Activated CD4-positive, alpha-beta T cell treated with anti-CD3 and anti-CD28 coated beads, Interleukin-2, amount 50 U/mL, for 4 hours (primary cell): ENCODE measurements around the gene RIC1.
"Not testable (repeated sequence)": the region's sequence is repeated elsewhere in the genome, so short reads cannot be mapped to it uniquely, and the experiment has no call there.

Experiments used
- DNase-seq, 2 experiments: peaks; one replicate each; pipeline ENCODE4 v3.0.0-alpha.2; 2020

The RIC1 gene

DNA sequence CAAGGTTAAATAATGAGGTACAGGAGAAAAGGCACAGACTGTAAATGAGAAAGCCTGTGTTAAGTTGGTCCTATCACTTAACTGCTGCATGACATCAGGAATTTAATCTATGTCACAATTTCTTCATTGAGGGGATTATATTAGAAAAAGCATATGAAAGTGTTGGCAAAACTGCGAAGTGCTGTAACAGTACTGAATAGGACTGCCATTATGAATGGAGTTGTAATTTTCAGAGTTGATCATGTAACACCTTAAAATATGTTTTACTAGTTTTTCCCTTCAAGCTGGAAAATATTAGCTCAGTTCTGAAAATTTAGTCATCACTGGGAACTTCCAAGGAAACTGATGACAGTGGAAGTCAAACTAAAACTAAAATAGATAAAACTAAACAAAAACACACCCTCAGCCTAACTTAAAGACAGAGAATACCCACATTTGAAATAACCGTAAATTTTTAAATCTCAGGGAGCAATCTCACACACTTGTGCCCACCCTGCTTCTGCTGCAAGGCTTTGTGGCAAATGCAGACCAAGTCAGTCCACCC lies 158.9 kb downstream of the RIC1 start:
- DNase-seq = no peak

- DNase-seq = no peak
Observed at GRCh38 chr9:5789489-5789888, 160.6 kb downstream of the RIC1 start.

- DNase-seq = no peak
Observed at GRCh38 chr9:5790923-5791322, 162.0 kb downstream of the RIC1 start.

- no peak for DNase-seq
Observed at GRCh38 chr9:5791870-5792269, 163.0 kb downstream of the RIC1 start.

- DNase-seq = no peak
Observed at GRCh38 chr9:5793812-5794211, 164.9 kb downstream of the RIC1 start.

DNA sequence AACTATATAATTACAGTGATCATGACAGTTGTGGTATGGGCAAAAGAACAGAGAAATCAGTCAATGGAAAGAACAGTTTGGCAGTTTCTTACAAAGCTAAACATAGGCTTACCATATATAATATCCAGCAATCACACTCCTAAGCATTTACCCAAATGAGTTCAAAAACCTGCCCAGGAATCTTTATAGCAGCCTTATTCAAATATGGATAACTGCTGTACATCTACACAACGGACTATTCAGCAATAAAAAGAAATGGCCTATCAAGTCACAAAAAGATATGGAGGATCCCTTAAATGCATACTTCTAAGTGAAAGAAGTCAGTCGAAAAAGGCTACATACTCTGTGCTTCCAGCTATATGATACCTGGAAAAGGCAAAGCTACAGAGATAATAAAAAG lies 167.4 kb downstream of the RIC1 start:
- no peak for DNase-seq

DNA sequence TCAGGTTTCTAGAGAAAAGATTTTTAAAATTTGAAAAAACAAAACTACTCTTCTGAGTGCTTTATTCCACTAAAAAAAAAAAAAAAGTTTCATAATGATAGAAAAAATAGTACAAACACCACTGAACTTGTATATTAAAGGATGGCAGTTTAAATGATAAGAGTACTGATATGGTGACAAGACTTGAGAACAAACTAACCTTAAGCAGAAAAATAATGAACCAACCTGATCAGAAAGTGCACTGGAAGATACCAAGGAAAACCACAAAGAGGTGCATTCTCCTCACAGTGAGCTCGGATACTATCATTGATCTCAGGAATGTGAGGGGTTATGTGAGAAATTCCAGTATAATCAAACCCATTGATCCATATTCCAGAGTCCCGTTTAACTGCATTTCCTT lies 169.7 kb downstream of the RIC1 start:
- no peak for DNase-seq

- DNase-seq = no peak
Observed at GRCh38 chr9:5799314-5799713, 170.4 kb downstream of the RIC1 start.

DNA sequence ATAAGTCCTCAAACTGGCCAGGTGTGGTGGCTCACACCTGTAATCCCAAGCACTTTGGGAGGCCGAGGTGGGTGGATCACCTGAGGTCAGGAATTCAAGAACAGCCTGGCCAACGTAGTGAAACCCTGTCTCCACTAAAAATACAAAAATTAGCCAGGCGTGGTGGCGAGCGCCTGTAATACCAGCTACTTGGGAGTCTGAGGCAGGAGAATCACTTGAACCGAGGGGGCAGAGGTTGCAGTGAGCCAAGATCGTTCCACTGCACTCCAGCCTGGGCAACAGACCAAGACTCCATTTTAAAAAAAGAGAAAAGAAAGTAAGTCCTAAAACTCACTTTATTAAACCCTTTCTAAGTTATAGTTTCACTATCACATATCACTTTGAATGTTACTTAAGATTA lies 171.5 kb downstream of the RIC1 start:
- not testable (repeated sequence) for DNase-seq

GRCh38 chr9:5800969-5801738 lies 172.2 kb downstream of the RIC1 start:
- DNase-seq = no peak

- DNase-seq = no peak
Observed at GRCh38 chr9:5801739-5802113, 172.8 kb downstream of the RIC1 start.

GRCh38 chr9:5805478-5805877 lies 176.6 kb downstream of the RIC1 start:
- no peak for DNase-seq

- no peak for DNase-seq
Observed at GRCh38 chr9:5811751-5812150, 182.8 kb downstream of the RIC1 start.

DNA sequence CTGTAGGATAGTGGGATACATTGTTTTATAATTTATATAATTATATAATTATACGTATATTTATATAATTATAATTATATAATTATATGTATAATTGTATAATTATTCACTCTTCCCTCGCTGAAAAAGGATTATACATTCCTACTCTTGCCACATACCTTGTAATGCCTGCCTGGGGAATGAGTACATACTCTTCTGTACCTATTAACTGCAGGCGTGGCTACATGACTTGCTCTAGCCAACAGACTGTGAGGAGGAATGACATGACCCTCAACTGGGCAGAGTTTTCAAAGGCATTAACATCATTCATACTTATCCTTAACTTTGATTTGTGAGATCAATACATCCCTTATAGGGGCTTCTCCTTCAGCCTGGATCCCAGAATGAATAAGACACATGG lies 184.9 kb downstream of the RIC1 start:
- no peak for DNase-seq

DNA sequence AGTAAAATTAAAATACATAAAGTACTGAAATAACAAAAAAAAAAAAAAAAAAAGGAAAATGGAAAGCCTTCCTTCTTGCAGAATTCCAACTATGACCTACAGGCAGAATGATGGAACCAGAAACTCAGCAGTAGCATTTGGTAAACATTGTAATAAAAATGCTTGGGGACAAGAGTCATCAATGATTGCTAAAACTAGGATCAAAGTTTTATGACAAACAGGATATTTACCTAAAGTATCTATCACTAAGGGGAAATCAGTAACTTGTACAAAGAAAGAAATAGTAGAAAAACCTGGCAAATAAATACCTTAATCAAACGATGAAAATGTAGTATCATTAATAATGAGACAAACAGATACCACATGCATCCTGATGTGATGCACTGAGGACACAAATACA lies 186.6 kb downstream of the RIC1 start:
- no peak for DNase-seq

GRCh38 chr9:5817862-5818261 lies 189.0 kb downstream of the RIC1 start:
- DNase-seq = no peak

- no peak for DNase-seq
Observed at GRCh38 chr9:5818424-5819142, 189.7 kb downstream of the RIC1 start.

GRCh38 chr9:5819174-5819573 lies 190.3 kb downstream of the RIC1 start:
- DNase-seq = no peak

- DNase-seq = no peak
Observed at GRCh38 chr9:5820425-5820824, 191.5 kb downstream of the RIC1 start.

DNA sequence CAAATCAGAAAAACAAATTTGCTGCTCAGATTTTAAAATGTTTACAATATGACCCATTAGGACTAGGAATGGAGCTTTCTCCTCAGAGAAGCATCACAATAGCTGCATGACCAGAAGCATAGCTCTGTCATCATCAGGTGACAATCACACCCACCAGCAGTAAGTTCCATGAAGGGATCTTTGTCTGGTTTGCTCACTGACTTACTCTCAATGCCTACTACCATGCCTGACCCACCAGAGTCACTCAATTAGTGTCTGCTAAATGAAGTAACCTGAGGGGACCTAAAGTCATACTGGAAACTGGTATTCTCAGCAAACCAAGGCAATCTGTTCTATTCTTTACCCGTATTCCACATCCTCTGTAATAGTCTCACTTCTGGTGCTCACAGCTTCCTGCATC lies 196.3 kb downstream of the RIC1 start:
- DNase-seq = no peak
